GM10266 (cell line): ENCODE results near the gene ZNF804A.

ENCODE experiments used
- DNase-seq: peaks from one replicate; pipeline ENCODE4 v3.0.0; 2012; ENCODE audit errors: extremely low spot score
- CTCF ChIP-seq: IDR thresholded peaks from 2 replicates; pipeline ENCODE4 v1.5.1; 2012; ENCODE audit warnings: mild to moderate bottlenecking, low read depth; ENCODE audit not compliant: control insufficient read depth, insufficient read depth; ENCODE audit errors: missing control alignments

Gene ZNF804A

GRCh38 chr2:184637781-184638180, 39.5 kb downstream of the ZNF804A start:
- no peak for TF ChIP-seq CTCF
- DNase-seq, result no peak

- DNase-seq, result no peak
- no peak for TF ChIP-seq CTCF
These were observed 46.4 kb downstream of the ZNF804A start for GRCh38 chr2:184644685-184645084.

GRCh38 chr2:184646177-184646576, 47.8 kb downstream of the ZNF804A start:
- DNase-seq, result no peak
- no peak for TF ChIP-seq CTCF

GRCh38 chr2:184646593-184646992, 48.3 kb downstream of the ZNF804A start:
- no peak for DNase-seq
- TF ChIP-seq CTCF, result no peak

GRCh38 chr2:184654945-184655344, 56.6 kb downstream of the ZNF804A start:
- no peak for TF ChIP-seq CTCF
- DNase-seq, result no peak

- DNase-seq, result no peak
- TF ChIP-seq CTCF, result no peak
These were observed 78.8 kb downstream of the ZNF804A start for GRCh38 chr2:184677171-184677570.

- TF ChIP-seq CTCF, result no peak
- DNase-seq, result no peak
These were observed 81.1 kb downstream of the ZNF804A start for GRCh38 chr2:184679219-184680018.
